NCI-H2196 (cell line): ENCODE measurements around the gene WFS1.

Source experiments
- DNase-seq: peaks from one replicate; lab custom pipeline; 2025; ENCODE audit not compliant: unreplicated experiment; lab: John Stamatoyannopoulos, UW

Gene WFS1

GRCh38 chr4:6269616-6270511 is at the start of gene WFS1:
Gene WFS1 (plus strand): TSS chr4:6269850. CDS start chr4:6277456, 7,606 bp downstream.
- peak; percentile 98 for DNase-seq

GRCh38 chr4:6221301-6221850 is 48.3 kb upstream of the WFS1 start:
- no peak for DNase-seq

GRCh38 chr4:6221851-6222760 is 47.5 kb upstream of the WFS1 start:
- DNase-seq, result peak; percentile 43

DNA sequence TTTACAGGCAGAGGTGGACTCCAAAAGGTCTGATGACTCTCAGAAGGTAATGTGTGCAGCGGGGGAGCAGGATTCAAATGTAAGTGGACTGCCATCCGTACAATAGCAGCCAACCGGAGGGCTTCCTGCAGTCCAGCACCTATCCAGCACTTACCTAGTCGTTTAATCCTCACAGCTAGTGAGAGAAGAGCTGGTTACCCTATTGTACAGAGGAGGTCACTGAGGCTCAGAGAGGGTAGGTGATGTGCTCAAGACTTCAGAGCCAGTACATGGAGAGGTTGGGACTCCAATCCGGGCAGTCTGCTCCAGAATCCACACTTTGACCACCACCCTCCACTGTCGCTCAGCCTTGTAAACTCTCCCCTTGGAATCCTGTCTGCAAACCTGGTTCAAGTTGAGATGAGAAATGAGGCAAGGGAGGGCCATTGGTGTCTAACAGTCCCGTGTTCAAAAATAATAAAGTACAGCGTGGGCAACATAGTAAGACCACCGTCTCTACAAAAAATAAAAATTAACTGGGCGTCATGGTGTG is 46.8 kb upstream of the WFS1 start:
- DNase-seq, result peak; percentile 8

GRCh38 chr4:6224735-6225134 is 44.9 kb upstream of the WFS1 start:
- no peak for DNase-seq

GRCh38 chr4:6225469-6225868 is 44.2 kb upstream of the WFS1 start:
- DNase-seq, result no peak

DNA sequence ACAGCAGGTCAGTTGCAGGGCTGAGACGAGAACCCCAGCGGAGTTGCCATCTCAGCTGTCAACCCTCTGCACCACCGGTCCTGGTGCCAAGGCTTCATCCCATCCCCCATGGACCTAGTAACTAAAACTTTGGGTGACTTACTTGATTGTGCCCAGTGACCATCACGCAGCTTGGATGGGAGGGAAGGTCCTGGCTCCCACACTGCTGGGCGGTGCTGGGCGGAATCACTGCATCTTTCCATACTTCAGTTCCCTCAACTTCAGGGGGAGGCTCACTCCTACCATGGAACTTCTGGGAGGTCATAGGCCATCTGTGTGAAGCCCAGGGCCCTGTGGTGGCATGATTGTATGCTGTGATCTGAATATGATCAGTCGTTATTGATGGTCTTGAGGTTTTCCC is 43.1 kb upstream of the WFS1 start:
- no peak for DNase-seq

DNA sequence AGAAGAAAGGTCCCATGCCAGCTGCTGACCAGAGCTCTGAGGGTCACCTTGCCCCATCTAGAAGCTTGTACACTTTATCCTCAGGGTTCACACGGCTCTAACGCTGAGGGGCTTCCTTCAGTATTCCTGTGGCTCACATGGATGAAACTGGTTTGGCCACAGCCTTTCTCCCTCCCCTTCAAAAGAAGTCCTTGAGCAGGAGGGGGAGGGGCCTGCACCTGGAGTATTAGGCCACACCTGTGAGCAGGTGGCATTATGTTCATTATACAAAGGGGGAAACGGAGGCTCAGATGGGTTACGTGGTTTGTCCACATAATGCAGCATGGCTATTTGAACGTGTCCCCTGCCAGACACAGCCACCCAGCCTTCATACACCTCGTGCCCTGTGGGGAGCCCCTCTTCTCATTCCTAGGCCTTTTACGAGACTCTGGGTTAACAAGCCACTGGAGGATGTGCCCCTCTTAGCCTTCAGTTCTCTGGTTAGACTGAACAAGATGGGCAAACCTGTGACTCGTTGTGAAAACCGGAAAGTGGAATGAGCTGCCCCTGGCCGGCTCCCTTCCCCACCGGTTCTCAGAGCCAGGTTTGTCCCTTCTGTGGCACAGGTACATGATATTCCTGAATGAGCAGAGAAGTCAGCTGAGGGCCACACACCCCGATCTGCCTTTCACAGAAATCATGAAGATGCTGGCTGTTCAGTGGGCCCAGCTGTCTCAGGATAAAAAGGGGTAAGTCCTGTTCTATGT is 42.1 kb upstream of the WFS1 start:
- peak; percentile 8 for DNase-seq

DNA sequence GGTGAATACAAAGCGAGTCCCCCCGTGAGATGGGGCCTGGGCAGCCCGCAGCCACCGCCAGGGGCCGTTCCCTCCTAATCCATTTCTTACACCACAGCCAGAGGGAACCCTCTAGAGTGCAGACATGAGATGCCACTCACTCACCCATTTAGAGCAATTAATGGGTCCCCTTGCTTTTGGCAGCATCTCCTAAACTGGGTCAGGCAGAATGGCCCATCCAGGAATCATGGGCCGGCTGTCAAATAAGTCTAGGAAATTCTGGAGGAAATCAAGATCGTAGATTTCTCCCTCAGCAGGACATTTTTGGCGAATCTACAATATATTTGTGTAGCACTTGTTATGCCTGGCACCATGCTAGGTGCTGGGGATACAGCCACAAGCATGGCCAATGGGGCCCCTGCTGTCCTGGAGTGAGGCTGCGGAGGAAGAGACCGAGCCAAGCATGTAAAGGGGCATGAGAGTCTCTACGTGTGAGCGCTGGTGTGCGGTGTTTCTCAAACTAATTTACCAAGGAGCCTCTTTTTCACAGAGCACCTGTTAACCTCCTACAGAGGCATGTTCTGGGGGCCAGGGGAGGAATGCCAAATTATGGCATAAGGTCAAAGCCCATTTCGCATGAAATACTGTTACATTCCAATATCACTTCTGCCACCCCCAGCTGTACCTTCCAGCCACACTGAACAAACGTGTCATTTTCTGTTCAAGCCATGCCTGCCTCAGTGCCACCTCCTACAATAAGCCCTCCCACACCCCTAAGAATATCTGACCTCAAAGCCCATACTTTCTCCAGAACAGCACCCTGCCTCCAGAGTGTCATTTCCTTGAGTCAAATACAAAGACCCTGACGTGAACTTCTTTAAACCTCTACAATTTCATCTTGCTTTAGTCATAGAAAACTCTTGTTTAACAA is 41.2 kb upstream of the WFS1 start:
- no peak for DNase-seq

DNA sequence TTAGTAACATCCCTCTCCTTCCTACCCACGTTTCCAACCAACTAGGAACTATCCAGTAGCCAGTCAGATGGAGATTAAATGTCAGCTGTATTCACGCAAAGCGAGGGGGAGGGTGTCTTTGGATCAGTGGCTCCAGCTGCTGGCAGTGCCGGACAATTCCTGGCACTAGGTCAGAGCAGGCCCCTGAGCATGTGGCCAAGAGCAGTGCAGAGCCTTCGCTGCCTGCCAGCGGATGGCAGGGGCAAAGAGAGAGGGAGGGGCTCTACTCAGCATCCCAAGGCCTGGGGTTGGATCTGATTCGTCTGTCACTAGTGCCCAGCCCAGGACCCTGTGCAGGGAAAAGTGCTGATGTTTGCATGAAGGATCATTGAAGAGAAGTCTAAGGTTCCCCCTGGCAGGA is 40.6 kb upstream of the WFS1 start:
- peak; percentile 82 for DNase-seq

DNA sequence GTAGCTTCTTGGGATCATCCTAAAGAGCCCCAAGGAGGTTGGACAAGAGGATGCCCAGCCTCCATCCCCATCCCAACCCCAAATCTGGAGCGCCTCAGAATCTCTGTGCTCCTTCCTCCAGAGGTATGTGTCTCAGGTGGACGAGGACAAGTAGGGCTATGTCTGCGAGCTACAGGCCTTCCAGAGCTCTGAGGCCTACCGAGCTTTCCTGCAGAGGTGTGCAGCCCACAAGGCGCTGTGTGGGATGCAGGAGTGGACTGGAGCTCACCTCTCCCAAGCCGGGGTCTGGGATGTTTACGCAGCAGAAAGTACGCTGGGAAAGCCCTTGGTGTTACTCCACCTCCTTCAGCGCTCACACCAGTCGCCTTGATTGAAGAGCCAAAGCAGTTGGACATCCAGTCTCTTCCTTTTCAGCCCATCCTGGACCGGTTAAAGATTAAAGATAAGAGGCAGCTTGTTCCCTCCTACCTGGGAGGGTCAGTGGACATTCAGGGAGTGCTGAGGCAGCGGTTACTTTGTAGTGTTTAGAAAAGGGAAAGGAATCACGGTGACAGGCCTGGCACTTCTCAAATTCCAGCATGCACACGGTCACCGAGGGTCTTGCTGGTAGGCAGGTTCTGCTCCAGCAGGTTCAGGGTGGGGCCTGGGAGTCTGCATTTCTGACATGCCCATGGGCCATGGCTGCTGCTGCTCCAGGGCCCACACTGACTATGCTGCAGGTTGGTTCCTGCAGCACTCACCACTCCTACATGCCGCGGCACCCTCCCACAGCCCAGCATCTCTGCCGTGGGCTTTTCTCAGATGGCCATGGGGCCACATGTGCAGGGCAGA is 39.8 kb upstream of the WFS1 start:
- DNase-seq, result no peak

DNA sequence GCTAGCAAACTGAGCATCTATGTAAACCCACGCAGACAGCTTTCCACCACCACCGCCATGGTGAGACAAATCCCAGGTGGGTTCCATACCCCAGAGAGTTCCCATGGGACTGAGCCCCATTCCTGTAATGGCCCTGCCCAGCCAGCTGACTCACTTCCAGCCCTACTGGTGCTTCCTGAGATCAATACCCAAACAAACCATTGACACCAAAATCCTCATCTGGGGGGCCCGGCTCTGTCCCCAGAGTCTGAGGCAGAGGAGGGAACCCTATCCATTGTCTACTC is 39.2 kb upstream of the WFS1 start:
- DNase-seq, result no peak

- DNase-seq, result no peak
These were observed 38.6 kb upstream of the WFS1 start for GRCh38 chr4:6230827-6231662.

- DNase-seq, result no peak
These were observed 37.9 kb upstream of the WFS1 start for GRCh38 chr4:6231663-6232165.

GRCh38 chr4:6232836-6233785 is 36.5 kb upstream of the WFS1 start:
- no peak for DNase-seq

DNA sequence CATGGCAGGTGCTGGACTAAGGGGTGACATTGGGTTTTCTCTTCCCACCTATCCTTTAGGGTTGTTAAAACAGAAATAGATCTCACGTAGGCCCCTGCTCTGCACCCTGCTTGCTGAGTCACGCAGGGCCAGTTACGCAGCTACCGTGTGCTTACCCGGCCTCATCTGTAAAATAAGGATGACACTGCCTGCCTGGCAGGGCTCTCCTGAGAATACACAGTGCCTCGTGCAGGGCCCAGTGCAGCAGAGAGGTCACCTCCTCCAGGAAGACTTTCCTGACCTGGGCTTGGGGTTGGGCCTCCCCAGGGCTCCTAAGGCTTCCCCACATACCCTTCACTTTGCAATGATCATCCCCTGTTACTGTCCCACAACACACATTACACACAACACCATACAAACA is 35.7 kb upstream of the WFS1 start:
- DNase-seq, result no peak

DNA sequence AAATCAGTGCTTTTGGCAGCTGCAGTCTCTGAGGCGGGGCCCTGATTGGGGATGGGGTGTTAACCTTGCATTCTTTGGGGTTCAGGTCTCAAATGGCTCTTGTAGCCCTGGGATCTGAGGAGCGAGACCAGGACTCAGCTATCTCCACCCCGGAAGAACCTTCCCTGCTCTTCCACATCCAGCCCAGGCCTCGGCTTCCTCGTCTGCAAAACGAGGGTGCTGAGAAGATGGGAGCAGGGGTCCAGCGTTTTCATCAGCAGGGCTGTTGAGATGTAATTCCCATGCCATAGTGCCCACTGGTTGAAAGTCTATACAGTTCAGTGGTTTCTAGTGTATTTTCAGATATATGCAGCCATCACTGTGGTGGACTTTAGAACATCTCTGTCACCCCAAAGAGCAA is 34.6 kb upstream of the WFS1 start:
- no peak for DNase-seq
